Measurements from ENCODE around the gene CLASP1.
"Not testable (repeated sequence)": the region's sequence is repeated elsewhere in the genome, so short reads cannot be mapped to it uniquely, and the experiment has no call there.

The CLASP1 gene

GRCh38 chr2:121649149-121649595 is at the start of gene CLASP1:
TSS of gene CLASP1 (minus strand) at chr2:121649462. CDS start at chr2:121605895, 43,567 bp downstream.
- DNase-seq (ENCODE audit: low read depth), result peak; percentile 15

DNA sequence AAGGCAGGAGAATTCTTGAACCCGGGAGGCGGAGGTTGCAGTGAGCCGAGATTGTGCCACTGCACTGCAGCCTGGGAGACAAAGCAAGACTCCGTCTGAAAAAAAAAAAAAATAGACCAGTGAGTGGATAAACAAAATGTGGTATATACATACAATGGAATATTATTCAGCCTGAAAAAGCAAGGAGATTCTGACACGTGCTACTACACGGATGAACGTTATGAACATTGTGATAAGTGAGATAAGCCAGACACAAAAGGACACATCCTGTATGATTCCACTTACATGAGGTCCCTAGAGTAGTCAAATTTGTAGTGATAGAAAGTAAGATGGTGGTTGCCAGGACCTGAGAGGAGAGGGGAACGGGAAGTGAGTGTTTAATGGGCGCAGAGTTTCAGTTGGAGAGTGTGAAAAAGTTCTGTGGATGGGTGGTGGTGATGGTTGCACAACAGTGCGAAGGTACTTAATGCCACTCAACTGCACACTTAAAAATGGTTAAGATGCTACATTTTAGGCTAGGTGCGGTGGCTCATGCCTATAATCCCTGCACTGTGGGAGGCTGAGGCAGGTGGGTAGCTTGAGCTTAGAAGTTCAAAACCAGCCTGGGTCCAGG is 49.2 kb upstream of the CLASP1 start:
- no peak for DNase-seq (ENCODE audit: low read depth)

- no peak for DNase-seq (ENCODE audit: low read depth)
Measured at GRCh38 chr2:121697108-121697631, 47.9 kb upstream of the CLASP1 start.

DNA sequence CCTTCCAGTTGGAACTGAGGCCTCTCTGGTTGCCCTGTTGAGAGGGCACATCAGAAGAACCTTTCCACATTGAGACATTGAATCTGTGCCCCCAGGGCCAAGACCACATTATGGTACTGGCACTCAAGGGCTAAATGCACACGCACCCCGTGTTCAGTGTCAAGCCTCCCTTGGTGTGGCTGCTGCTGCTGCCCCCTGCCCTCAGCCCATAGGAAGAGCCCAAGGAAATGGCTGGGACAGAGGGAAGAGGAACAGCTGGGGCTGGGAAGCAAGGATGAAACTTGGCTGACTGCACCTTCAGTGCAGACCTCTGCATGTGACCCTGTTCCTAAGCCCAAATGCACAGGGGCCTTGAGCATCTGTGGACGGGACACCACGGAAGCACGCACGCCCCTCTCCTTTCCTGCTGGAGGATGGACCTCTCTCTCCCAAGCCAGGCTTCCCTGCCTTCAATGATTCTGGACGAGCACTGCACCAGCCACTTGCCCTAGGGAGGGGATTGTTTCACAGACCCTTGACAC is 47.2 kb upstream of the CLASP1 start:
- DNase-seq (ENCODE audit: low read depth), result no peak

DNA sequence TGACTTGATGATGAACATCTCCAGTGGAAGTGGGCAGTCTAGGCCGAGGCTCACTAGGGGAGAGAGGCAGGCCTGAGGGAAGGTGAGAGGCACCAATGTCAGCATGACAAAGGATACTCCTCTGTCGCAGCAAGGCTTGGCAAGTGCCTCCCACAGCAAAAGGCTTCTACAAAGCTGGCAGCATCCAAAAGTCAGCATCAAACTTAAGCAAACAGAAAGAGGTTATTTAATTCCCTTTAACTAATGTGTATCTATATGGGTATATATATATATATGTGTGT is 45.8 kb upstream of the CLASP1 start:
- no peak for DNase-seq (ENCODE audit: low read depth)

DNA sequence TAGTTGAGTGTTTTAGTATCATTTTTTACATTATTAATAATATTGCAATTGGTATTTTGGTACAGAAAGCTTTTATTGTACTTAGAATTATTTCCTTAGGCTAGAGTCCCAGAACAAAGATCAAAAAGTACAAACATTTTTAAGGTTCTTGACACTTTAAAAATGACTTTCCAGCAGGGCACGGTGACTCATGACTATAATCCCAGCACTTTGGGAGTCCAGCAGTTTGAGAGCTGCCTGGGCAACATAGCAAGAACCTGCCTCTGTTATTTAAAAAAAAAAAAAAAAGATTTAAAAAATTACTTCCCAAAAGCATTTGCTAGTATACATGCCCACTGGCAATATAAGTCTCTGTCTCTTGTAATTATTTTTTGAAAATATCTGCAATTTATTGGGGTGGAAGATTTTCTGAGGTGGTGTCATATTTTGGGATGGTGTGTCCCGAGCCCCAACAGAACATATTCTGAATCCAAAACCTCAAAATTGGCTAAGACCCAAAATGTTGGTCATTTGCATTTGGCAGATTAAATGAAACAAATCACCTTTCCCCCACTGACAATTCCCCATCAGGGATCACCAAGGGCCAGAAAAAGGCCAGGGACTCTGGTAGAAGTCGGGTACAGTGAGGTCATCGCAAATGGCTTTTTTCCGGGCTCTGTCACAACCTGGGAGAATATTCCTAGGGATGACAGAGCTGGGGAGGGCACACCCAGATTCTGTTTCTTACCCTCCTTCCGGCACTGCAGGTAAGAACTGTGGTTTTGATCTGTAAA is 45.3 kb upstream of the CLASP1 start:
- no peak for DNase-seq (ENCODE audit: low read depth)

DNA sequence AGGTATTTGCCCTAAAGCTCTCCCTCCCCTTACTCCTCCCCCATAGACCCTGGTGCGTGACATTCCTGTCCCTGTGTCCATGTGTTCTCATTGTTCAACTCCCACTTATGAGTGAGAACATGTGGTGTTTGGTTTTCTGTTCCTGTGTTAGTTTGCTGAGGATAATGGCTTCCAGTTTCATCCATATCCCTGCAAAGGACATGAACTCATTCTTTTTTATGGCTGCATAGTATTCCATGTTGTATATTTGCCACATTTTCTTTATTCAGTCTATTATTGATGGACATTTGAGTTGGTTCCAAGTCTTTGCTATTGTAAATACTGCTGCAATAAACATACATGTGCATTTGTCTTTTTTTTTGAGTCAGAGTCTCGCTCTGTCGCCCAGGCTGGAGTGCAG is 41.3 kb upstream of the CLASP1 start:
- DNase-seq (ENCODE audit: low read depth), result not testable (repeated sequence)

DNA sequence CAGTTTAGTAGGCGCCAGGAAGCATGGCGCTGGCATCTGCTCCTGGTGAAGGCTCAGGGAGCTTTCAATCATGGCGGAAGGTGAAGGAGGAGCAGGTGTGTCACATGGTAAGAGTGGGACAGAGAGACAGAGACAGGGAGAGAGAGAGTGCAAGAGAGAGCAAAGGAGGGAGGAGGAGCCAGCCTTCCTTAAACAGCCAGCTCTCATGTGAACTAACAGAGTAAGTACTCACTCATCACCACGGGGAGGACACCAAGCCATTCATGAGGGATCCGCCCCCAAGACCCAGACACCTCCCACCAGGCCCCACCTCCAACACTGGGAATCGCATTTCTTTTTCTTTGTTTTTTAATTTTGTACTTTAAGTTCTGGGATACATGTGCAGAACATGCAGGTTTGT is 40.8 kb upstream of the CLASP1 start:
- no peak for DNase-seq (ENCODE audit: low read depth)

- DNase-seq (ENCODE audit: low read depth), result no peak
Measured at GRCh38 chr2:121689356-121689755, 40.1 kb upstream of the CLASP1 start.

DNA sequence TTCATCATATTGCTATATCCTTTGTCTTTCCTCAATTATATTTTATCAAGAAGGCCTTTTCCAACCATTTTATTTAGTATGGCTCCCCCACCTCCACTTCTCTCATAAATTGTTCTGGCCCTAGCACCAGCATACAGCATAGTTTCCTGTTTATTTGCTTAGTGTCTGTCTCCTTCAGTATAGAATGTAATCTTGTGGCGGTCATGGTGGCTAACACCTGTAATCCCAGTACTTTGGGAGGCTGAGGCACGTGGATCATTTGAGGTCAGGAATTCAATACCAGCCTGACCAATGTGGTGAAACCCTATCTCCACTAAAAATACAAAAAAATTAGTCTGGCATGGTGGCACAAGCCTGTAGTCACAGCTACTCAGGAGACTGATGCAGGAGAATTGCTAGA is 39.6 kb upstream of the CLASP1 start:
- DNase-seq (ENCODE audit: low read depth), result no peak

DNA sequence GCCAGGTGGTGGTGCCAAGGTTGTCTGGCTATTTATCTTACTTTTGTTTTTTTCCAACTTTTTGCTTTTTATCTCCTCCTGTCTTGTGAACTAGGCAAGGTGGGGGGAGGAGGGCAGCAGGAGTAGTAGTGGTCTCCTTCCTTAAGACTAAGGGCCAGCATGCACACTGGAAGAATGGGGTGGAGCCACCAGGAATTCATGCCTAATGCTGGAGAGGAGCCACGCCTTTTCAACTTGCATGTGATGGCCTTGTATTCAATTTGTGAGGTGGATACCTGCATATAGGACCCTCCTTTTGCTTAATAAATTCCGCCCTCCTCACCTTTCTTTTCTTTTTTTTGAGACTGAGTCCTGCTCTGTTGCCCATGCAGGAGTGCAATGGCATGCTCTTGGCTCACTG is 37.6 kb upstream of the CLASP1 start:
- no peak for DNase-seq (ENCODE audit: low read depth)

- no peak for DNase-seq (ENCODE audit: low read depth)
Measured at GRCh38 chr2:121686218-121686617, 37.0 kb upstream of the CLASP1 start.

GRCh38 chr2:121682396-121683298 is 33.4 kb upstream of the CLASP1 start:
- DNase-seq (ENCODE audit: low read depth), result no peak

DNA sequence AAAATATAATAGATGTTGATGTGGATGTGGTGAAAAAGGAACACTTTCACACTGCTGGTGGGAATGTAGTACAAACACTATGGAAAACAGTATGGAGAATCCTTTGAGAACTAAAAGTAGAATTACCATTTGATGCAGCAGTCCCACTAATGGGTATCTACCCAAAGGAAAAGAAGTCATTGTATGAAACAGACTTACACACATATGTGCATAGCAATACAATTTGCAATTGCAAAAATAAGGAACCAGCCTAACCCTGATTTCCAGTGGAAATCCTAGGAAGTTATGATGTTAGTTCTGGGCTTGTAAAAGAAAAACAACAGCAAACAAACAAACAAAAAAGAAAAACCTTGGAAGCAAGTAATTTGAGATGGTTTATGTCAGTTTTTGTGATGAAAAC is 28.6 kb upstream of the CLASP1 start:
- DNase-seq (ENCODE audit: low read depth), result no peak

GRCh38 chr2:121671621-121672020 is 22.4 kb upstream of the CLASP1 start:
- DNase-seq (ENCODE audit: low read depth), result not testable (repeated sequence)

- no peak for DNase-seq (ENCODE audit: low read depth)
Measured at GRCh38 chr2:121670181-121670580, 20.9 kb upstream of the CLASP1 start.

- DNase-seq (ENCODE audit: low read depth), result no peak
Measured at GRCh38 chr2:121667618-121668017, 18.4 kb upstream of the CLASP1 start.

DNA sequence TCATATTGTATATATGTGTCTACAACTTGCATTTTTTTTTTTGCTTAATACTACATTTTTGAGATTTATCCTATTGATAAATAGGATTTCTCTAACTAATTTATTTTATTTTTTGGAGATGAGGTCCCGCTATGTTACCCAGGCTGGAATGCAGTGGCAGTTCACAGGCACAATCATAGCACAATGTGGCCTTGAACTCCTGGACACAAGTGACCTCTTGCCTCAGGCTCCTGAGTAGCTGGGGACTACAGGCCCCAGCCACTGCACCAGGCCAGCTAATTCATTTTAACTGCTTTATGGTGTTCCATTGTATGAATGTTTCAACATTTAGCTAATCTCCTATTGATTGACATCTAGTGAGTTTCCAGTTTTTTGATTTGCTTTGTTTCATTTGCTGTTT is 16.8 kb upstream of the CLASP1 start:
- DNase-seq (ENCODE audit: low read depth), result no peak

DNA sequence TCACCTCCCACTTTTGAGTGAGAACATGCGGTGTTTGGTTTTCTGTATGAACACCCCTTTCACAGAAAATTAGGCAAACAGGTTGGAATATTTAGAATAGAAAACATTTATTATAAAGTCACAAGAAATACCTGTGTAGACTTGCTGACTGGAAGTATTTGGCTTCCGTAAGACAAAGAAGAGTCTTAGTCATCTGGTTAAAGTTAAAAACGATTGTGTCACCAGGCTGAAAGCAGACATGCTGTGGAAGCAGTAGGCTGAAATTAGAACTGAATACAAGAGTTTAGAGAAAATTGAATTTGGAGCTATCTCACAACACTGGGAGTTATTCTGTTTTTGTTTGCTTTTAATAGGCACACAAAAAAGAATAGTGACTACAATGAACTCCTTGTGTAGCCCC is 16.2 kb upstream of the CLASP1 start:
- no peak for DNase-seq (ENCODE audit: low read depth)

GRCh38 chr2:121664713-121665112 is 15.5 kb upstream of the CLASP1 start:
- no peak for DNase-seq (ENCODE audit: low read depth)

DNA sequence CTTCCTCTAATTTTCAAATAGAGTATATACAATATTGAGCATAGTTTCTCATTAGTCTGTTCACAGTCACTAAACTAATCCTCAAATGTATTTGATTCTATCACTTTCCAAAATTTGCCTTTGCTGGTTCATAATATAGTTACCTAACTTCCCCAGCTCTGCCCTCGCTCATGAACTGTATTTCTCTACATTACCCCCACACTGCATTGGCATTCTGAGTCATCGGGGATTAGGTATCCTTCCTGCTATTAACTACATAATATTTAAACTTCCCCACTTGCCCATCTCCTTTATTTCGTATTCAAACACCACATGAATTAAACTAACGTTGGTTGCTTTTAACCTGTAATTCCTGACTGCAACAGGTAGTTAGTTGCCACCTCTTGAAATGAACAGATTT is 14.8 kb upstream of the CLASP1 start:
- DNase-seq (ENCODE audit: low read depth), result no peak

- no peak for DNase-seq (ENCODE audit: low read depth)
Measured at GRCh38 chr2:121663434-121663833, 14.2 kb upstream of the CLASP1 start.

All from HS-5 (cell line).